GM21825 (cell line): Measurements from ENCODE around the gene FOXK2.
A peak's percentile ranks its signal among the peaks of the same experiment; 100 is the strongest.

Source experiments
- ATAC-seq: cut with Tn5 transposase; IDR thresholded peaks from one replicate; pipeline ENCODE4 v1.9.1; 2021; ENCODE audit warnings: mild to moderate bottlenecking, moderate library complexity; ENCODE audit not compliant: unreplicated experiment

The FOXK2 gene

GRCh38 chr17:82630212-82630611 is 110.7 kb downstream of the FOXK2 start:
- no peak for ATAC-seq

GRCh38 chr17:82631544-82631943 is 112.0 kb downstream of the FOXK2 start:
- no peak for ATAC-seq

GRCh38 chr17:82632451-82632850 is 112.9 kb downstream of the FOXK2 start:
- no peak for ATAC-seq

GRCh38 chr17:82633343-82633742 is 113.8 kb downstream of the FOXK2 start:
- no peak for ATAC-seq

- no peak for ATAC-seq
Observed at GRCh38 chr17:82636626-82637598, 117.4 kb downstream of the FOXK2 start.

GRCh38 chr17:82638183-82638773 is 118.7 kb downstream of the FOXK2 start:
- no peak for ATAC-seq

- ATAC-seq = no peak
Observed at GRCh38 chr17:82639628-82640027, 120.1 kb downstream of the FOXK2 start.

- ATAC-seq = no peak
Observed at GRCh38 chr17:82640036-82640435, 120.5 kb downstream of the FOXK2 start.

- no peak for ATAC-seq
Observed at GRCh38 chr17:82642022-82642421, 122.5 kb downstream of the FOXK2 start.

GRCh38 chr17:82644148-82644547 is 124.6 kb downstream of the FOXK2 start:
- no peak for ATAC-seq

GRCh38 chr17:82645516-82645915 is 126.0 kb downstream of the FOXK2 start:
- ATAC-seq = no peak

- peak; percentile 28 for ATAC-seq
Observed at GRCh38 chr17:82647593-82648164, 128.1 kb downstream of the FOXK2 start.

GRCh38 chr17:82648165-82648668 is 128.7 kb downstream of the FOXK2 start, which contains the start of gene WDR45B:
Gene WDR45B (minus strand): TSS chr17:82648444. CDS start chr17:82648340, 104 bp downstream.
- peak; percentile 77 for ATAC-seq

- no peak for ATAC-seq
Observed at GRCh38 chr17:82648742-82649331, 129.3 kb downstream of the FOXK2 start.

GRCh38 chr17:82649501-82650261 is 130.1 kb downstream of the FOXK2 start:
- no peak for ATAC-seq

- ATAC-seq = no peak
Observed at GRCh38 chr17:82650723-82651122, 131.2 kb downstream of the FOXK2 start.

GRCh38 chr17:82653651-82654528 is 134.4 kb downstream of the FOXK2 start:
- ATAC-seq = no peak
